A673 (cell line): ENCODE measurements around the gene PIP4K2A. TPM values are rescaled to one million over a fixed set of nuclear protein-coding genes. Genes with fewer than 3 reads are reported as not detected.
"Not testable (repeated sequence)": the region's sequence is repeated elsewhere in the genome, so short reads cannot be mapped to it uniquely, and the experiment has no call there.

Experiments used
- BruUV-seq: library from RNA; stranded (reverse); fragments of 400-500 nt; replicated peaks from 2 replicates; lab custom pipeline; 2021; lab: Mats Ljungman, UMichigan
- CTCF ChIA-PET: fragments of 300-600 bp; sonication (Branson Sonifier 250); formaldehyde crosslinking; loops from one replicate; lab custom pipeline; 2022; ENCODE audit warnings: antibody characterized with exemption; lab: Charles Lee
- POLR2A ChIA-PET: fragments of 300-600 bp; sonication (Branson Sonifier 250); formaldehyde crosslinking; loops from one replicate; lab custom pipeline; 2022; ENCODE audit warnings: antibody characterized with exemption; ENCODE audit not compliant: low non-redundant PET; lab: Charles Lee
- DNase-seq: peaks from one replicate; pipeline ENCODE4 v3.0.0-alpha.2; 2015; ENCODE audit warnings: low spot score
- H3K27ac ChIP-seq: fragments of 200-600 bp; sonication (generic); 2 replicates; pipeline ENCODE4 v1.5.1; 2016; ENCODE audit warnings: mixed run types, low read depth, mild to moderate bottlenecking, mixed read lengths, antibody characterized with exemption, low read length; ENCODE audit not compliant: poor library complexity, severe bottlenecking
- H3K27me3 ChIP-seq: fragments of 200-600 bp; sonication (generic); replicated peaks from 2 replicates; pipeline ENCODE4 v1.6.1; 2017; ENCODE audit warnings: mixed run types, low read depth, mild to moderate bottlenecking, mixed read lengths, antibody characterized with exemption, low read length; ENCODE audit not compliant: insufficient read depth, poor library complexity
- H3K36me3 ChIP-seq: fragments of 200-600 bp; sonication (generic); 2 replicates; pipeline ENCODE4 v1.6.1; 2016; ENCODE audit warnings: mixed run types, mild to moderate bottlenecking, mixed read lengths, antibody characterized with exemption, low read length; ENCODE audit not compliant: insufficient read depth, poor library complexity, severe bottlenecking
- H3K4me1 ChIP-seq: fragments of 200-600 bp; sonication (generic); 2 replicates; pipeline ENCODE4 v1.6.1; 2017; ENCODE audit warnings: mixed run types, mild to moderate bottlenecking, mixed read lengths, antibody characterized with exemption, low read length; ENCODE audit not compliant: insufficient read depth, poor library complexity, severe bottlenecking
- H3K4me3 ChIP-seq: fragments of 200-600 bp; sonication (generic); 2 replicates; pipeline ENCODE4 v1.5.1; 2016; ENCODE audit warnings: low read depth, mixed run types, mild to moderate bottlenecking, mixed read lengths, low read length; ENCODE audit not compliant: poor library complexity, severe bottlenecking
- H3K9me3 ChIP-seq: fragments of 200-600 bp; sonication (generic); 2 replicates; pipeline ENCODE4 v1.6.1; 2016; ENCODE audit warnings: mixed run types, low read depth, mild to moderate bottlenecking, mixed read lengths, antibody characterized with exemption, low read length; ENCODE audit not compliant: poor library complexity, severe bottlenecking
- CTCF ChIP-seq: fragments of 300-800, 200-600 bp; sonication (generic); conservative IDR thresholded peaks from 2 replicates; pipeline ENCODE4 v1.5.1; 2017; ENCODE audit warnings: low read depth, mild to moderate bottlenecking, antibody characterized with exemption, low read length, moderate library complexity, mixed read lengths
- EZH2 ChIP-seq: fragments of 200-600 bp; sonication (generic); IDR thresholded peaks from 2 replicates; pipeline ENCODE4 v1.6.1; 2017; ENCODE audit warnings: borderline replicate concordance, low read depth, mild to moderate bottlenecking, mixed read lengths, antibody characterized with exemption, low read length; ENCODE audit not compliant: poor library complexity, severe bottlenecking
- intact Hi-C: fragments of 100-400 bp; cut with micrococcal nuclease; formaldehyde crosslinking; loops from one replicate; pipeline ENCODE4 v1.10.0; 2022; ENCODE audit not compliant: unreplicated experiment
- total RNA-seq: library from RNA; stranded (reverse); gene quantifications from 2 replicates; pipeline ENCODE4 v1.2.3, GENCODE V29; 2021

Gene PIP4K2A
- total RNA-seq, 1 experiment from 2014 or later, result 19.8 TPM

GRCh38 chr10:22531441-22531840 lies 182.9 kb downstream of the PIP4K2A start:
- Histone ChIP-seq H3K9me3 (no peaks in the 10 kb centered on the region), H3K27me3 (peaks cover 10% of the 10 kb centered on the region), H3K4me3 (no peak overlapping the region), H3K36me3 (no peaks in the 10 kb centered on the region), H3K27ac (no peak overlapping the region), H3K4me1 (no peaks in the 10 kb centered on the region)
- DNase-seq, result no peak
- POLR2A ChIA-PET, result no interaction called here
- no TSS peak for BruUV-seq
- CTCF ChIA-PET, result no interaction called here
- TF ChIP-seq EZH2 (no peak), CTCF (no peak)
- intact Hi-C loops, result no loop called here

- Histone ChIP-seq H3K9me3 (no peaks in the 10 kb centered on the region), H3K27me3 (peaks cover 10% of the 10 kb centered on the region), H3K4me1 (no peaks in the 10 kb centered on the region), H3K36me3 (no peaks in the 10 kb centered on the region), H3K27ac (no peak overlapping the region), H3K4me3 (no peak overlapping the region)
- CTCF ChIA-PET, result no interaction called here
- no TSS peak for BruUV-seq
- TF ChIP-seq EZH2, result no peak
- TF ChIP-seq CTCF, result no peak
- DNase-seq, result no peak
- POLR2A ChIA-PET, result no interaction called here
- intact Hi-C loops, result no loop called here
Observed at GRCh38 chr10:22531008-22531407, 183.4 kb downstream of the PIP4K2A start.

GRCh38 chr10:22527520-22527919 lies 186.9 kb downstream of the PIP4K2A start:
- intact Hi-C loops, result no loop called here
- Histone ChIP-seq H3K27ac (no peak overlapping the region), H3K9me3 (no peaks in the 10 kb centered on the region), H3K4me3 (no peak overlapping the region), H3K4me1 (no peaks in the 10 kb centered on the region), H3K36me3 (no peaks in the 10 kb centered on the region), H3K27me3 (peaks cover 10% of the 10 kb centered on the region)
- ChIA-PET POLR2A (no interaction called here), CTCF (no interaction called here)
- BruUV-seq, result no TSS peak
- TF ChIP-seq EZH2 (no peak), CTCF (no peak)
- no peak for DNase-seq

- H3K27me3 ChIP-seq, H3K9me3 ChIP-seq, DNase-seq, CTCF ChIA-PET, H3K27ac ChIP-seq, H3K36me3 ChIP-seq, H3K4me1 ChIP-seq, POLR2A ChIA-PET, H3K4me3 ChIP-seq, intact Hi-C loops, BruUV-seq: not testable (repeated sequence)
Observed at GRCh38 chr10:22524333-22524732, 190.0 kb downstream of the PIP4K2A start.

GRCh38 chr10:22520645-22521044 lies 193.7 kb downstream of the PIP4K2A start:
- H3K9me3 ChIP-seq, DNase-seq, H3K4me3 ChIP-seq, intact Hi-C loops, CTCF ChIA-PET, BruUV-seq, H3K27me3 ChIP-seq, H3K36me3 ChIP-seq, H3K4me1 ChIP-seq, POLR2A ChIA-PET, H3K27ac ChIP-seq: not testable (repeated sequence)
